K562 (cell line): ENCODE results near the gene GLRX5. TPM values are rescaled to one million over a fixed set of nuclear protein-coding genes. Genes with fewer than 3 reads are reported as not detected.

Experiments used
- ATAC-seq: fragments of 200-7000 bp; cut with Tn5 transposase; 3 replicates; pipeline ENCODE4 v1.9.1; 2020; ENCODE audit warnings: moderate library complexity
- BruUV-seq: library from RNA; stranded (reverse); fragments of 400-500 nt; replicated peaks from 2 replicates; lab custom pipeline; 2021; lab: Mats Ljungman, UMichigan
- CTCF ChIA-PET: fragments of 300-600 bp; formaldehyde crosslinking; extraction: SDS; loops from one replicate; lab custom pipeline; 2021; ENCODE audit warnings: low intra/inter-chr PET ratio; lab: Yijun Ruan, JAX
- POLR2A ChIA-PET: fragments of 300-600, 350-650 bp; sonication (Branson Sonifier 250); formaldehyde crosslinking; extraction: SDS; loops from one replicate; lab custom pipeline; 2021; ENCODE audit warnings: antibody characterized with exemption, inconsistent platforms; lab: Yijun Ruan, JAX
- DNase-seq, 4 experiments: peaks; one replicate each; pipeline versions ENCODE4 v3.0.0 to v3.0.0-alpha.2; 2011 to 2018; ENCODE audit warnings: low spot score in 3 of 4, mixed read lengths in 3 of 4; ENCODE audit errors: extremely low read depth in 1 of 4
- FAIRE-seq: peaks from 2 replicates; lab custom pipeline; 2011; peaks lifted over from hg19 to GRCh38; lab: Jason Lieb, UNC
- H2AFZ ChIP-seq: 2 replicates; pipeline ENCODE4 v1.6.0; 2011; ENCODE audit warnings: low read depth, low read length, control low read depth, inconsistent platforms
- H3K27ac ChIP-seq: fragments of 200-600 bp; 3 replicates; pipeline ENCODE4 v1.8.0; 2011; ENCODE audit warnings: low read depth, mild to moderate bottlenecking, control low read depth, inconsistent platforms, low read length, moderate library complexity, mixed read lengths; ENCODE audit errors: extremely low read depth
- H3K27me3 ChIP-seq, 2 experiments: fragments of 300-600 bp in 1 of 2; 2 replicates in 1 of 2; 3 replicates in 1 of 2; pipeline versions ENCODE4 v1.6.0 to v1.8.0; 2011; ENCODE audit warnings: inconsistent platforms in 2 of 2, low read length in 2 of 2, mild to moderate bottlenecking in 1 of 2, mixed read lengths in 1 of 2, moderate library complexity in 1 of 2; ENCODE audit not compliant: control insufficient read depth in 2 of 2, insufficient read depth in 2 of 2
- H3K36me3 ChIP-seq: fragments of 300-600 bp; 3 replicates; pipeline ENCODE4 v1.8.0; 2011; ENCODE audit warnings: mild to moderate bottlenecking, low read length, inconsistent platforms; ENCODE audit not compliant: control insufficient read depth, insufficient read depth
- H3K4me1 ChIP-seq, 2 experiments: fragments of 200-600 bp in 1 of 2; replicated peaks in 1 of 2; 2 replicates in 1 of 2; 3 replicates in 1 of 2; pipeline versions ENCODE4 v1.5.1 to v1.8.0; 2011; ENCODE audit warnings: inconsistent platforms in 2 of 2, low read length in 2 of 2, mild to moderate bottlenecking in 1 of 2, mixed read lengths in 1 of 2, moderate library complexity in 1 of 2; ENCODE audit not compliant: control insufficient read depth in 2 of 2, insufficient read depth in 2 of 2
- H3K4me2 ChIP-seq: 2 replicates; pipeline ENCODE4 v1.6.1; 2011; ENCODE audit warnings: low read length, control low read depth, inconsistent platforms, mixed read lengths; ENCODE audit not compliant: insufficient read depth
- H3K4me3 ChIP-seq: fragments of 200-600 bp; sonication (generic), shearing (Covaris generic); 2 replicates; pipeline ENCODE4 v1.5.1; 2016; ENCODE audit warnings: control low read depth, inconsistent platforms
- H3K79me2 ChIP-seq: fragments of 200-600 bp; 3 replicates; pipeline ENCODE4 v1.8.0; 2011; ENCODE audit warnings: low read length, inconsistent platforms; ENCODE audit not compliant: control insufficient read depth, insufficient read depth
- H3K9ac ChIP-seq, 2 experiments: 2 replicates each; pipeline versions ENCODE4 v1.6.0 to v1.6.1; 2011; ENCODE audit warnings: low read depth in 2 of 2, low read length in 2 of 2, control low read depth in 1 of 2, inconsistent platforms in 1 of 2, mild to moderate bottlenecking in 1 of 2, mixed read lengths in 1 of 2; ENCODE audit not compliant: insufficient read depth in 1 of 2
- H3K9me1 ChIP-seq: one replicate; pipeline ENCODE4 v1.6.0; 2011; ENCODE audit warnings: inconsistent platforms, mild to moderate bottlenecking, low read length, moderate library complexity; ENCODE audit not compliant: control insufficient read depth, insufficient read depth
- H3K9me3 ChIP-seq: replicated peaks from 2 replicates; pipeline ENCODE4 v1.5.1; 2011; ENCODE audit warnings: low read depth, low read length, inconsistent platforms; ENCODE audit not compliant: control insufficient read depth, insufficient read depth
- H4K20me1 ChIP-seq: replicated peaks from 2 replicates; pipeline ENCODE4 v1.6.1; 2011; ENCODE audit warnings: low read length, inconsistent platforms, mixed read lengths; ENCODE audit not compliant: control insufficient read depth, insufficient read depth
- CBFA2T3 ChIP-seq: fragments of 450-650 bp; IDR thresholded peaks from 2 replicates; pipeline ENCODE4 v1.6.1; 2017
- HNRNPL ChIP-seq: fragments of 200-400 bp; formaldehyde crosslinking; IDR thresholded peaks from 2 replicates; pipeline ENCODE4 v1.6.1; 2017; ENCODE audit warnings: low read depth, mild to moderate bottlenecking, low read length
- KLF13 ChIP-seq: fragments of 450-650 bp; IDR thresholded peaks from 2 replicates; pipeline ENCODE4 v1.6.1; 2016; ENCODE audit warnings: missing genetic modification characterization, low read depth, mild to moderate bottlenecking, missing compliant biosample characterization, moderate library complexity, borderline replicate concordance
- MCM5 ChIP-seq: fragments of 450-650 bp; IDR thresholded peaks from 2 replicates; pipeline ENCODE4 v1.6.1; 2016; ENCODE audit warnings: low read depth
- NFE2 ChIP-seq: IDR thresholded peaks from 2 replicates; pipeline ENCODE4 v1.6.1; 2014; ENCODE audit warnings: antibody characterized with exemption, low read depth
- SMAD3 ChIP-seq: fragments of 450-650 bp; formaldehyde crosslinking; conservative IDR thresholded peaks from 2 replicates; pipeline ENCODE4 v1.4.0; 2020; ENCODE audit warnings: mild to moderate bottlenecking
- SMAD4 ChIP-seq: fragments of 250-450 bp; sonication (Bioruptor Pico); conservative IDR thresholded peaks from 2 replicates; pipeline ENCODE4 v1.8.0; 2021; ENCODE audit warnings: inconsistent platforms, mild to moderate bottlenecking, moderate library complexity
- SOX6 ChIP-seq: fragments of 450-650 bp; IDR thresholded peaks from 2 replicates; pipeline ENCODE4 v1.6.1; 2014; ENCODE audit warnings: mild to moderate bottlenecking
- ZNF175 ChIP-seq: fragments of 200-800 bp; sonication (Bioruptor generic); IDR thresholded peaks from 2 replicates; pipeline ENCODE4 v1.6.1; 2016; ENCODE audit warnings: low read depth, mild to moderate bottlenecking, missing genetic modification characterization, missing compliant biosample characterization
- WGBS: fragments of 100-300 bp; shearing (Covaris generic); methylation state at CpG from one replicate; pipeline ENCODE4 v1.1.6; 2016; ENCODE audit warnings: low coverage, mixed read lengths; ENCODE audit not compliant: insufficient coverage; ENCODE audit errors: missing lambda C conversion rate; 5-methylcytosine and 5-hydroxymethylcytosine counted together
- in situ Hi-C: fragments of 300-500 bp; cut with MboI; formaldehyde crosslinking; loops from 4 replicates; pipeline ENCODE4 v1.15.0; 2018; ENCODE audit warnings: inconsistent platforms, mixed read lengths
- intact Hi-C: fragments of 100-400 bp; cut with micrococcal nuclease; formaldehyde crosslinking; loops from 2 replicates; pipeline ENCODE4 v1.14.2; 2022
- polyA plus RNA-seq, 8 experiments: library from polyadenylated mRNA; depleted of rRNA in 4 of 8; stranded (reverse) in 5 of 8; unstranded in 3 of 8; fragments of >200 nt; fragmentation: Nextera tagmentation in 2 of 8; fragmentation: Illumina TruSeq in 1 of 8; extraction: Ambion mirVana in 2 of 8; extraction: Trizol in 1 of 8; gene quantifications; 2 replicates each; pipeline versions ENCODE4 v1.2.1 to v1.2.3, GENCODE V29; 2011 to 2014; ENCODE audit warnings: inconsistent platforms in 1 of 8, missing spikeins in 1 of 8
- total RNA-seq, 7 experiments: library from RNA; depleted of rRNA in 6 of 7; stranded (reverse); fragments of >200 nt in 6 of 7; fragmentation: Illumina TruSeq in 2 of 7; extraction: Trizol in 2 of 7; gene quantifications; 2 replicates each; pipeline versions ENCODE4 v1.2.1 to v1.2.3, GENCODE V29; 2011 to 2021; ENCODE audit warnings: low replicate concordance in 1 of 7
- TF ChIP-seq, protein P1 (sequence below): IDR thresholded peaks from 2 replicates; pipeline ENCODE4 v1.6.1; 2012; ENCODE audit warnings: low read depth, low read length, improper control_type of control experiment, borderline replicate concordance

GLRX5 gene
- total and polyA plus RNA-seq, 9 of the 15 experiments (the other 6 are each of a cell fraction or from before 2014, with no cell fraction given): 16.7 to 96.8 (median 66.8) TPM

DNA sequence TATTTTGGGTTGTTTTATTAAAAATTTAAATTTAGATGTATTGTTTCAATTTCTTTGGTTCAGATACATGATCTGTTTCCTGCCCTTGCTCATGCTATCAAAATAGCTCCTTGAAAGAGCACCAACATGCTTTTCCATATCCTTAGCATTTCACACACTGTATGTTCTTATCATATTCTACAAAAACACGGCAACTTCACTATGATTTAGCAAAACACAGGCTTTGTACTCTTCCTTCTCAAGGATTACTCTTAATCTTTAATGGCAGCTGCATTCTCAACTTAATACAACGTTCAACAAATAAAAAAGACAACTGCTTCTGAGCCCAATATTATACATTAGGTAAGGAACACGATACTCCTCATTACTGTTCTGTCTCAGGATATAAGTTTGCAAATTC lies 2.9 kb upstream of the GLRX5 start:
- Histone ChIP-seq H2AFZ (no peak overlapping the region), H3K4me2 (peak overlapping the region; percentile 100), H3K27me3 (no peaks in the 10 kb centered on the region), H3K36me3 (peaks cover 34% of the 10 kb centered on the region; the same call in 2 of the 3 replicates), H3K4me1 (peaks cover 5 to 21% of the 10 kb centered on the region in 2 experiments; a peak in 4 of 5 replicates), H4K20me1 (peaks cover 13% of the 10 kb centered on the region; the same call in 1 of the 2 replicates), H3K79me2 (peaks cover 74% of the 10 kb centered on the region), H3K27ac (peak overlapping the region; percentile 64), H3K4me3 (peak overlapping the region; percentile 86), H3K9me1 (no peaks in the 10 kb centered on the region), H3K9me3 (no peaks in the 10 kb centered on the region), H3K9ac (peak overlapping the region in 1 of 2 experiments; percentile 77; a peak in 2 of 4 replicates)
- intact Hi-C loops: no loop called here
- TF ChIP-seq MCM5 (no peak), NFE2 (peak; percentile 18; the same call in 1 of the 2 replicates), SMAD4 (CRISPR knock-in tag) (no peak), ZNF175 (CRISPR knock-in tag) (no peak), KLF13 (tag) (no peak), HNRNPL (no peak), SMAD3 (CRISPR knock-in tag) (no peak), SOX6 (no peak), CBFA2T3 (peak; percentile 31; the same call in 1 of the 2 replicates)
- TF ChIP-seq, protein P1, sequence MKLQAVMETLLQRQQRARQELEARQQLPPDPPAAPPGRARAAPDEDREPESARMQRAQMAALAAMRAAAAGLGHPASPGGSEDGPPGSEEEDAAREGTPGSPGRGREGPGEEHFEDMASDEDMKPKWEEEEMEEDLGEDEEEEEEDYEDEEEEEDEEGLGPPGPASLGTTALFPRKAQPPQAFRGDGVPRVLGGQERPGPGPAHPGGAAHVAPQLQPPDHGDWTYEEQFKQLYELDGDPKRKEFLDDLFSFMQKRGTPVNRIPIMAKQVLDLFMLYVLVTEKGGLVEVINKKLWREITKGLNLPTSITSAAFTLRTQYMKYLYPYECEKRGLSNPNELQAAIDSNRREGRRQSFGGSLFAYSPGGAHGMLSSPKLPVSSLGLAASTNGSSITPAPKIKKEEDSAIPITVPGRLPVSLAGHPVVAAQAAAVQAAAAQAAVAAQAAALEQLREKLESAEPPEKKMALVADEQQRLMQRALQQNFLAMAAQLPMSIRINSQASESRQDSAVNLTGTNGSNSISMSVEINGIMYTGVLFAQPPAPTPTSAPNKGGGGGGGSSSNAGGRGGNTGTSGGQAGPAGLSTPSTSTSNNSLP: no peak
- ChIA-PET CTCF (no interaction called here), POLR2A (interaction anchor here (1.0 kb wide), 2 partner anchors 8 to 18 kb away, joined by 3 to 4 read pairs; no protein-coding TSS in a partner anchor)
- no TSS peak for BruUV-seq
- FAIRE-seq: no peak
- no peak for ATAC-seq
- in situ Hi-C loops: no loop called here
- 5% methylated on average over 3 of the region's 3 CpGs for WGBS
- no peak for DNase-seq
